Measurements from ENCODE around the gene CHN1.

Gene CHN1

DNA sequence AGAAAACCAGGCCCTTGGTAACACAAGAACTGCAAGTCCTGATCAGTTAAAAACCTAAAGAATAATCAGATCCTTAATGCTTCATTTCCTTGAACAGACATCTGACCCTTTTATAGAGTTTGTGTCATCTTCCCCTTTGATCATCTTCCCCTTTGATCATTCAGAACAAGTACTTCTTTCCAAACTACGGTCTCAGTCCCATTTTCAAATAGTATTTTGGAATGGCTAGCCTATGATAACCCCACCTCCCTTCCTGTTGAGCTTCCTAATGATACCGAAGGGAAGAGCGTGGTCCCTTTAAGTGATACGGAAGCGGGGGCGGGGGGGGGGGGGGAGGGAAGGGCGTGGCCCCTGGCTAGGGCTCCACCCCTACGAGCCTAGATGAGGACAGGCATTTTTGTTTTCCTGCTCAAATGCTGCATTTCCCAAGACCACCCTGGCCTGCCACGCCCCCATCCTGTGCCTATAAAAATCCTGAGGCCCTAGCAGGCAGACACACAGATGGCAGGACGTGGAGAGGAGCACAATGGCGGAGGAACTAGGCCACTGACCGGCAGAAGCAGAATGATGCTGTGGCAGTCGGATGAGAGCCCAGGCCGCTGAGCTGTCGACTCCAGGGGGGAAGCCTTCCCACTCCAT is 216.8 kb downstream of the CHN1 start:
- no peak overlapping the region for H3K4me3 ChIP-seq (ENCODE audit: low read length)
- TF ChIP-seq, protein P1, sequence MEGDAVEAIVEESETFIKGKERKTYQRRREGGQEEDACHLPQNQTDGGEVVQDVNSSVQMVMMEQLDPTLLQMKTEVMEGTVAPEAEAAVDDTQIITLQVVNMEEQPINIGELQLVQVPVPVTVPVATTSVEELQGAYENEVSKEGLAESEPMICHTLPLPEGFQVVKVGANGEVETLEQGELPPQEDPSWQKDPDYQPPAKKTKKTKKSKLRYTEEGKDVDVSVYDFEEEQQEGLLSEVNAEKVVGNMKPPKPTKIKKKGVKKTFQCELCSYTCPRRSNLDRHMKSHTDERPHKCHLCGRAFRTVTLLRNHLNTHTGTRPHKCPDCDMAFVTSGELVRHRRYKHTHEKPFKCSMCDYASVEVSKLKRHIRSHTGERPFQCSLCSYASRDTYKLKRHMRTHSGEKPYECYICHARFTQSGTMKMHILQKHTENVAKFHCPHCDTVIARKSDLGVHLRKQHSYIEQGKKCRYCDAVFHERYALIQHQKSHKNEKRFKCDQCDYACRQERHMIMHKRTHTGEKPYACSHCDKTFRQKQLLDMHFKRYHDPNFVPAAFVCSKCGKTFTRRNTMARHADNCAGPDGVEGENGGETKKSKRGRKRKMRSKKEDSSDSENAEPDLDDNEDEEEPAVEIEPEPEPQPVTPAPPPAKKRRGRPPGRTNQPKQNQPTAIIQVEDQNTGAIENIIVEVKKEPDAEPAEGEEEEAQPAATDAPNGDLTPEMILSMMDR (conservative IDR thresholded peaks at IDR 0.05; ENCODE audit: low read length): no peak
- DNase-seq (ENCODE audit: low read depth): peak; percentile 86

DNA sequence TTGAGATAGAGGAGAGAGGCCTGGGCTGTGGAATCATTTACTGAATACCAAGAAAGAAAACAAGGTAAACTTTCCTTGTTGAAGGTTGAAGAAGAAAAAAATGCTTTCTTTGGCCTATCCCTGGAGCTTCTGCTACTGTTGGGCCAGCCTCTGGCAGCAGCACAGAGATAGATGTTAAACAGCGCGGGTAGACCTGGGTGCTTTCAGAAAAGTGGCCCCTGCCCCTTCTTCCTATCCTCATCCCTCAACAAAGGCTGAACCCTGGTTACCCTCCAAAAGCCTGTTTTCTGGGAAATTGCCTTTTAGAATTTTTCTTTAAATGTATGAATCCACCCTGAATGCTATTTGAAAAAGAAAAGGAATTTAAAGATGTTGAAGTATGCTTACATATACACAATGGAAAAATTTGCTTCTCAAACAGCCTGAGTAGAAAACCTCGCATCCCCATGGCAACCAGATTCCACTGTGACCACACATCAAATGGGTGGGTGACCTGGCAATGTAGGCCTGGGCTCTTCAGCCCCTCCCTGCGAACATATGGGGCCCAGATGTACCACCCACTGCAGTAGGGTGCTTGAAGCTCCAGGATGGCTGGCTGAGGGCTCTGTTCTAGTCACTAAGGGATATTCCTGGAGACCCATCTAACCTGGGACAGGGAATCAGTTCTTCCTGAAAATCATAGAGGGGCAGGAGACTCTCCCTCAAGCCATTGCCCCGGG is 217.5 kb downstream of the CHN1 start:
- peak; percentile 100 for DNase-seq (ENCODE audit: low read depth)
- H3K4me3 ChIP-seq (ENCODE audit: low read length): no peak overlapping the region
- TF ChIP-seq, protein P1 (conservative IDR thresholded peaks at IDR 0.05; ENCODE audit: low read length): no peak

DNA sequence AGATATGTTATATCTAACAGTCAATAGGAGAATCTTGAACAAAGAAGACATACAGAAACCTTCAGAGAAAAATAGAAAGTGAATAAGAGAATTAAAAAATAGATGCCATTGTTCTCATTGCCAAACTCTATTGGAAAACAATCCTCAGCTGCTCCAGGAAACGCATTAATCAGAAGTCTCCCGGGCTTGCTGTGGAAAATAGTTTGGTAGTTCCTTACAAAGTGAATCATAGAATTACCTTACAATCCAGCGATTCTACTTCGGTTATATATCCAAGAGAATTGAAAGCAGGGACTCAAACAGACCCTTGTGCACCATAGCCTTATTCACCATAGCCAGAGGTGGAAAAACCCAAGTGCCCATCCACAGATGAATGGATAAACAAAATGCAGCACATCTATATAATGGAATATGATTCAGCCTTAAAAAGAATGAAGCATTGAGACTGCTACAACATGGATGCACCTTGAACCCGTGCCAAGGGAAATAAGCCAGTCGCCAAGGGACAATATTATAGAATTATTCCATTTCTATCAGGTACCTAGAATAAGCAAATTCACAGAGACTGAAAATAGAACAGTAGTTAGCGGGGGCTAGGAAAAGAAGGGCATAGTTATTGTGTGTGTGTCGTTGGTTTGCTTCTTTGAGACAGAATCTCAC is 219.0 kb downstream of the CHN1 start:
- DNase-seq (ENCODE audit: low read depth): peak; percentile 81
- H3K4me3 ChIP-seq (ENCODE audit: low read length): no peak overlapping the region
- TF ChIP-seq, protein P1 (conservative IDR thresholded peaks at IDR 0.05; ENCODE audit: low read length): no peak

DNA sequence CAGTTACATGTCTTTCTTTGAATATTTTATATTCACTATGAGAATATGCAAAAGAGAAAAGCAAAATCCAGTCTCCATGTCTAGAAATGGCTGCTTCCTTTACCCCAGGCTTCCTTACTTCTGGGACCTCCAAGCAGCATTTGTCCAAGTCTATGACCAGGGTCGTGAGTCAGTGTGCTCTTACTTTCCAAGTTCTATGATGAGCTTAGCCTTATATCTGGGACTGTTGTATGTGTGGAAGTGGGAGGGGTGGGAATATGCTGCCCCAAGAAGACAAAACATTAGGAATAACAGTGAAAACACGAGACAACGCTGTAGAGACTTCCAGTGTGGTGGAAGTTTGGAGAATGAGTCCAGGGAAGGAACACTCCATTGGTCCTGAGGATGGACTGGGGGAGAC is 219.7 kb downstream of the CHN1 start:
- TF ChIP-seq, protein P1 (conservative IDR thresholded peaks at IDR 0.05; ENCODE audit: low read length): no peak
- DNase-seq (ENCODE audit: low read depth): peak; percentile 34
- H3K4me3 ChIP-seq (ENCODE audit: low read length): no peak overlapping the region

- H3K4me3 ChIP-seq (ENCODE audit: low read length): no peak overlapping the region
- no peak for DNase-seq (ENCODE audit: low read depth)
- TF ChIP-seq, protein P1 (conservative IDR thresholded peaks at IDR 0.05; ENCODE audit: low read length): no peak
Measured at GRCh38 chr2:174784909-174785308, 220.3 kb downstream of the CHN1 start.

- DNase-seq (ENCODE audit: low read depth): no peak
- no peak overlapping the region for H3K4me3 ChIP-seq (ENCODE audit: low read length)
- TF ChIP-seq, protein P1 (conservative IDR thresholded peaks at IDR 0.05; ENCODE audit: low read length): no peak
Measured at GRCh38 chr2:174784316-174784715, 220.9 kb downstream of the CHN1 start.
